HEK293 (cell line): Measurements from ENCODE around the gene PRDM5.

Experiments
- CTCF ChIA-PET: fragments of 350-600 bp; formaldehyde crosslinking; extraction: SDS; loops from one replicate; lab custom pipeline; 2021; ENCODE audit warnings: antibody characterized with exemption; lab: Yijun Ruan, JAX
- POLR2A ChIA-PET: fragments of 300-600 bp; formaldehyde crosslinking; extraction: SDS; loops from one replicate; lab custom pipeline; 2020; ENCODE audit warnings: antibody characterized with exemption, inconsistent platforms; lab: Yijun Ruan, JAX
- H3K27ac ChIP-seq: fragments of 200-500 bp; sonication (Bioruptor generic); 2 replicates; pipeline ENCODE4 v1.5.1; 2014; ENCODE audit warnings: low read depth, low read length, control low read depth, inconsistent platforms; ENCODE audit errors: extremely low read depth
- H3K36me3 ChIP-seq, 2 experiments: fragments of 200-500 bp in 1 of 2; sonication (Bioruptor generic) in 1 of 2; 1 replicate in 1 of 2; 2 replicates in 1 of 2; pipeline ENCODE4 v1.5.1; 2014 to 2017; ENCODE audit warnings: inconsistent platforms in 2 of 2, low read length in 2 of 2; ENCODE audit not compliant: control insufficient read depth in 2 of 2, insufficient read depth in 1 of 2
- H3K4me1 ChIP-seq: fragments of 200-500 bp; sonication (Bioruptor generic); 2 replicates; pipeline ENCODE4 v1.5.1; 2014; ENCODE audit warnings: mild to moderate bottlenecking, low read length, inconsistent platforms; ENCODE audit not compliant: control insufficient read depth, insufficient read depth
- H3K4me3 ChIP-seq: 2 replicates; pipeline ENCODE4 v1.5.1; 2011; ENCODE audit warnings: low read depth, mild to moderate bottlenecking, control low read depth, low read length, moderate library complexity
- H3K9me3 ChIP-seq: fragments of 200-500 bp; sonication (Bioruptor generic); 2 replicates; pipeline ENCODE4 v1.5.1; 2014; ENCODE audit warnings: low read depth, low read length, inconsistent platforms; ENCODE audit not compliant: control insufficient read depth, insufficient read depth
- KLF9 ChIP-seq: fragments of 450-650 bp; formaldehyde crosslinking; IDR thresholded peaks from 2 replicates; pipeline ENCODE4 v1.5.1; 2016; ENCODE audit warnings: missing biosample characterization, missing genetic modification characterization, low read depth
- PBX3 ChIP-seq: sonication (generic); formaldehyde crosslinking; IDR thresholded peaks from 2 replicates; pipeline ENCODE4 v1.8.1; 2022; ENCODE audit warnings: mild to moderate bottlenecking, moderate library complexity, missing genetic modification reagents
- SP7 ChIP-seq: fragments of 450-650 bp; formaldehyde crosslinking; IDR thresholded peaks from 2 replicates; pipeline ENCODE4 v1.5.1; 2016; ENCODE audit warnings: missing biosample characterization, missing genetic modification characterization
- TCF7L2 ChIP-seq: IDR thresholded peaks from 2 replicates; pipeline ENCODE4 v1.6.1; 2011; ENCODE audit warnings: low read depth, mild to moderate bottlenecking, inconsistent platforms, low read length, moderate library complexity, borderline replicate concordance
- TSHZ1 ChIP-seq: fragments of 450-650 bp; formaldehyde crosslinking; IDR thresholded peaks from 2 replicates; pipeline ENCODE4 v1.5.1; 2016; ENCODE audit warnings: missing biosample characterization, missing genetic modification characterization, borderline replicate concordance
- WT1 ChIP-seq: fragments of 450-650 bp; formaldehyde crosslinking; IDR thresholded peaks from 2 replicates; pipeline ENCODE4 v1.5.1; 2016; ENCODE audit warnings: missing biosample characterization, missing genetic modification characterization
- YY2 ChIP-seq: fragments of 450-650 bp; formaldehyde crosslinking; IDR thresholded peaks from 2 replicates; pipeline ENCODE4 v1.5.1; 2016; ENCODE audit warnings: missing biosample characterization, missing genetic modification characterization
- ZBTB1 ChIP-seq: fragments of 450-650 bp; formaldehyde crosslinking; IDR thresholded peaks from 2 replicates; pipeline ENCODE4 v1.5.1; 2016; ENCODE audit warnings: missing biosample characterization, missing genetic modification characterization
- ZBTB8A ChIP-seq: fragments of 450-650 bp; formaldehyde crosslinking; IDR thresholded peaks from 2 replicates; pipeline ENCODE4 v1.5.1; 2016; ENCODE audit warnings: missing biosample characterization, missing genetic modification characterization
- ZNF10 ChIP-seq: fragments of 450-650 bp; formaldehyde crosslinking; IDR thresholded peaks from 2 replicates; pipeline ENCODE4 v1.5.1; 2017; ENCODE audit warnings: missing biosample characterization, missing genetic modification characterization
- ZNF23 ChIP-seq: fragments of 450-650 bp; formaldehyde crosslinking; IDR thresholded peaks from 2 replicates; pipeline ENCODE4 v1.5.1; 2016; ENCODE audit warnings: missing biosample characterization, missing genetic modification characterization, borderline replicate concordance
- ZNF311 ChIP-seq: fragments of 450-650 bp; formaldehyde crosslinking; IDR thresholded peaks from 2 replicates; pipeline ENCODE4 v1.5.1; 2017; ENCODE audit warnings: missing biosample characterization, missing genetic modification characterization, borderline replicate concordance
- ZNF366 ChIP-seq: fragments of 450-650 bp; formaldehyde crosslinking; conservative IDR thresholded peaks from 2 replicates; pipeline ENCODE4 v1.5.1; 2016; ENCODE audit warnings: missing biosample characterization, missing genetic modification characterization
- ZNF433 ChIP-seq: fragments of 450-650 bp; formaldehyde crosslinking; IDR thresholded peaks from 2 replicates; pipeline ENCODE4 v1.5.1; 2016; ENCODE audit warnings: missing biosample characterization, missing genetic modification characterization, low read depth
- ZNF585B ChIP-seq: fragments of 450-650 bp; formaldehyde crosslinking; IDR thresholded peaks from 2 replicates; pipeline ENCODE4 v1.5.1; 2016; ENCODE audit warnings: missing biosample characterization, missing genetic modification characterization
- ZNF596 ChIP-seq: fragments of 450-650 bp; IDR thresholded peaks from 2 replicates; pipeline ENCODE4 v1.5.0; 2018; ENCODE audit warnings: missing biosample characterization, mild to moderate bottlenecking, missing genetic modification characterization, moderate library complexity
- ZNF621 ChIP-seq: fragments of 450-650 bp; formaldehyde crosslinking; IDR thresholded peaks from 2 replicates; pipeline ENCODE4 v1.5.1; 2017; ENCODE audit warnings: missing biosample characterization, missing genetic modification characterization
- ZNF624 ChIP-seq: fragments of 450-650 bp; formaldehyde crosslinking; IDR thresholded peaks from 2 replicates; pipeline ENCODE4 v1.5.1; 2017; ENCODE audit warnings: missing biosample characterization, missing genetic modification characterization
- ZSCAN30 ChIP-seq: fragments of 450-650 bp; IDR thresholded peaks from 2 replicates; pipeline ENCODE4 v1.5.1; 2018; ENCODE audit warnings: missing biosample characterization, mild to moderate bottlenecking, missing genetic modification characterization, moderate library complexity
- ZSCAN4 ChIP-seq: fragments of 450-650 bp; formaldehyde crosslinking; IDR thresholded peaks from 2 replicates; pipeline ENCODE4 v1.5.1; 2017; ENCODE audit warnings: missing biosample characterization, missing genetic modification characterization
- TF ChIP-seq, protein P1 (sequence below): fragments of 450-650 bp; formaldehyde crosslinking; conservative IDR thresholded peaks from 2 replicates; pipeline ENCODE4 v1.5.1; 2016; ENCODE audit warnings: low read depth, missing biosample characterization, missing genetic modification characterization

PRDM5 gene

DNA sequence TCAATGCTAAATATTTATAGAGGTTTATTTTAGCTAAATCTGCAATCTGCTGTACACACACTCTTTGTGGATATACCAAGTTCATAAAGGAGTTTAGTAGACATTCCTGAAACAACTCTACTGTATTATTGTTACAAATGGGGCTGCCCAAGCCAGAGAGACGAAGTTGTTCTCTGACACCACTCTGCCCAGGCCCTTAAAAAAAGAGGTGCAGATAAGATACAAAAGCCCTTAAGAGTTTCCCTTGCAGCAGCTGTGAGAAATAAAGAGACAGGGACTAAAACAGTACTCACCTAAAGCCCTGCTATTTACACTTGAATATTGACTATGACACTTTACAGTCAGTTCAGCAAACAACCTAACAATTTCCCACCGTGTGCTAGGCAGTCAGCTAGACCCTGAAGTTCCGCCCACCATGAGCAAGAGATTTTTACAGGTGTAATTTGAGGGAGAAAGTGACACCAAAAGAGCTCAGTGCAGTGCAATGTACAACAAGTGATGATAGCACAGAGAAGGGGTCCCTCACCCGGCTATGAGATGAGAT is 191.7 kb downstream of the PRDM5 start (continued):
- TF ChIP-seq, protein P1, sequence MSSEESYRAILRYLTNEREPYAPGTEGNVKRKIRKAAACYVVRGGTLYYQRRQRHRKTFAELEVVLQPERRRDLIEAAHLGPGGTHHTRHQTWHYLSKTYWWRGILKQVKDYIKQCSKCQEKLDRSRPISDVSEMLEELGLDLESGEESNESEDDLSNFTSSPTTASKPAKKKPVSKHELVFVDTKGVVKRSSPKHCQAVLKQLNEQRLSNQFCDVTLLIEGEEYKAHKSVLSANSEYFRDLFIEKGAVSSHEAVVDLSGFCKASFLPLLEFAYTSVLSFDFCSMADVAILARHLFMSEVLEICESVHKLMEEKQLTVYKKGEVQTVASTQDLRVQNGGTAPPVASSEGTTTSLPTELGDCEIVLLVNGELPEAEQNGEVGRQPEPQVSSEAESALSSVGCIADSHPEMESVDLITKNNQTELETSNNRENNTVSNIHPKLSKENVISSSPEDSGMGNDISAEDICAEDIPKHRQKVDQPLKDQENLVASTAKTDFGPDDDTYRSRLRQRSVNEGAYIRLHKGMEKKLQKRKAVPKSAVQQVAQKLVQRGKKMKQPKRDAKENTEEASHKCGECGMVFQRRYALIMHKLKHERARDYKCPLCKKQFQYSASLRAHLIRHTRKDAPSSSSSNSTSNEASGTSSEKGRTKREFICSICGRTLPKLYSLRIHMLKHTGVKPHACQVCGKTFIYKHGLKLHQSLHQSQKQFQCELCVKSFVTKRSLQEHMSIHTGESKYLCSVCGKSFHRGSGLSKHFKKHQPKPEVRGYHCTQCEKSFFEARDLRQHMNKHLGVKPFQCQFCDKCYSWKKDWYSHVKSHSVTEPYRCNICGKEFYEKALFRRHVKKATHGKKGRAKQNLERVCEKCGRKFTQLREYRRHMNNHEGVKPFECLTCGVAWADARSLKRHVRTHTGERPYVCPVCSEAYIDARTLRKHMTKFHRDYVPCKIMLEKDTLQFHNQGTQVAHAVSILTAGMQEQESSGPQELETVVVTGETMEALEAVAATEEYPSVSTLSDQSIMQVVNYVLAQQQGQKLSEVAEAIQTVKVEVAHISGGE (tag by site-specific recombination), result no peak

DNA sequence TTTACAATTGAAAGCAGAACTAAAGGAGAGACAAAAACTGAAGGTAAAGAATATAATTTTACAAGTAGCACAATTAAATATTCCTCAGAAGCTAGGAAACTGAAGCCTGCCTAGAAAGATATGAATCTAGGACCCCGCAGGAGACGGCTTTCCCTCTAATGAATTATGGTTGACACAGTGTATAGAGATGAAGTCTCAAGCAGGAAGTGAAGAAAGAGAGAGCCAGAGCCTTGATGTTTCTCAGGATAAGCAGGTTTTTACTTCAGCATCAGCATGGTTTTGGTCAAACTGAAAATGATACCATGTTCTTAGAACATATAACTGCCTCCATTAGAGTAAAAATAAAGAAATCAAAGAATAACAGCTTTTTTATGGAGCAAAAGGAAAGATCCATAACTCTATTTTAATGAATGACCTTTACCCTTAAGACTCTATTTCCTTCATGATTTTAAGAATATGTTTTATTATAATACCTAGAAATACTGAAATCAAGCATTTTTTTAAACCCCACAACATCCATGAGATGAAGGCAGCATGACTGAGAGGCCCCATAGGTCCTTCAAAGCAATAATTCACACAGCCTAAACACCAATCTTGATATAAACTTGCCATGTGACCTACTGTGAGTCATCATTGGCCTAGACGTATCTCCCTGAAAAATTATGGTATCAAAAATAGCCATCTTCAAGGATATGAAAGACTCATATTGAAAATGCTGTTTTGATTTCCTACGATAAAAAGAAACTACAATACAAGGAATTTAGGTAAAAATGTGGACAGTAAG is 193.4 kb downstream of the PRDM5 start:
- POLR2A ChIA-PET, result no interaction called here
- CTCF ChIA-PET, result interaction anchor here (0.6 kb wide), 1 partner anchor 660 kb away, joined by 4 read pairs; no protein-coding TSS in a partner anchor
- TF ChIP-seq TCF7L2 (no peak), ZNF10 (no peak), ZSCAN4 (no peak), ZNF585B (no peak), YY2 (tag by site-specific recombination) (no peak), ZBTB8A (tag by site-specific recombination) (no peak)
- no peak overlapping the region for H3K27ac ChIP-seq
- no peaks in the 10 kb centered on the region for H3K9me3 ChIP-seq
- peaks cover 2% of the 10 kb centered on the region; the same call in 1 of the 2 replicates for H3K4me1 ChIP-seq
- H3K36me3 ChIP-seq, result no peaks in the 10 kb centered on the region
- H3K4me3 ChIP-seq, result no peak overlapping the region

- no peak overlapping the region for H3K27ac ChIP-seq
- no peak for TF ChIP-seq ZNF311 (tag by site-specific recombination)
- no peak for TF ChIP-seq ZNF621 (tag by site-specific recombination)
- TF ChIP-seq KLF9 (tag by site-specific recombination), result no peak
- no peak for TF ChIP-seq WT1
- TF ChIP-seq YY2 (tag by site-specific recombination), result no peak
- TF ChIP-seq ZNF596 (tag by site-specific recombination), result no peak
- no peak for TF ChIP-seq ZSCAN30 (tag by site-specific recombination)
- no peak for TF ChIP-seq SP7 (tag by site-specific recombination)
- TF ChIP-seq TSHZ1, result no peak
- TF ChIP-seq ZNF624 (tag by site-specific recombination), result no peak
- TF ChIP-seq ZBTB1 (tag by site-specific recombination), result no peak
- TF ChIP-seq ZNF433 (tag by site-specific recombination), result no peak
- TF ChIP-seq ZNF366, result no peak
- TF ChIP-seq ZNF23, result no peak
- no peak for TF ChIP-seq PBX3 (CRISPR knock-in tag)
Measured at GRCh38 chr4:120725639-120726580, 196.6 kb downstream of the PRDM5 start.

More at GRCh38 chr4:120725639-120726580, 196.6 kb downstream of the PRDM5 start:
- no peaks in the 10 kb centered on the region for H3K9me3 ChIP-seq
- no peak overlapping the region for H3K4me3 ChIP-seq
- ChIA-PET CTCF (no interaction called here), POLR2A (no interaction called here)
- peaks cover 2% of the 10 kb centered on the region; the same call in 1 of the 2 replicates for H3K4me1 ChIP-seq
- H3K36me3 ChIP-seq, result no peaks in the 10 kb centered on the region
